Suprapubic skin (tissue), 4 donors: ENCODE measurements around the gene SUPT4H1. TPM values are rescaled to one million over a fixed set of nuclear protein-coding genes. Genes with fewer than 3 reads are reported as not detected.

Experiments
- DNase-seq, 2 donors: peaks; one replicate each; pipeline ENCODE4 v3.0.0-alpha.2; 2019; ENCODE audit warnings: low spot score in 2 of 2
- H3K27ac ChIP-seq: fragments of 200-600 bp; sonication (generic); one replicate; pipeline ENCODE4 v1.5.1; 2019
- H3K27me3 ChIP-seq: fragments of 200-600 bp; sonication (generic); one replicate; pipeline ENCODE4 v1.5.1; 2019
- H3K36me3 ChIP-seq: fragments of 200-600 bp; sonication (generic); one replicate; pipeline ENCODE4 v1.5.1; 2019
- H3K4me1 ChIP-seq: fragments of 200-600 bp; sonication (generic); one replicate; pipeline ENCODE4 v1.5.1; 2019
- H3K4me3 ChIP-seq: fragments of 200-600 bp; sonication (generic); one replicate; pipeline ENCODE4 v1.5.1; 2019; ENCODE audit warnings: mild to moderate bottlenecking
- H3K9me3 ChIP-seq: fragments of 200-600 bp; sonication (generic); one replicate; pipeline ENCODE4 v1.5.1; 2019
- CTCF ChIP-seq, 2 donors: fragments of 200-600 bp in 1 of 2; fragments of 450-650 bp in 1 of 2; sonication (generic) in 1 of 2; IDR thresholded peaks; one replicate each; pipeline ENCODE4 v1.5.1; 2016 to 2019; ENCODE audit warnings: antibody characterized with exemption in 2 of 2, mild to moderate bottlenecking in 1 of 2, moderate library complexity in 1 of 2
- EP300 ChIP-seq: sonication (generic); formaldehyde crosslinking; IDR thresholded peaks from one replicate; pipeline ENCODE4 v1.6.1; 2017; ENCODE audit warnings: antibody characterized with exemption
- POLR2A ChIP-seq, 2 donors: fragments of 450-650 bp; IDR thresholded peaks; one replicate each; pipeline ENCODE4 v1.6.1; 2017; ENCODE audit warnings: antibody characterized with exemption in 2 of 2, mild to moderate bottlenecking in 2 of 2, moderate library complexity in 2 of 2
- POLR2AphosphoS5 ChIP-seq, 3 donors: sonication (generic); formaldehyde crosslinking; IDR thresholded peaks; one replicate each; pipeline ENCODE4 v1.6.1; 2017; ENCODE audit warnings: antibody characterized with exemption in 3 of 3
- WGBS: methylation state at CpG from one replicate; pipeline ENCODE4 v1.1.5; 2018; 5-methylcytosine and 5-hydroxymethylcytosine counted together
- total RNA-seq, 4 donors: library from RNA; depleted of rRNA; stranded (reverse); fragments of >200 nt; gene quantifications; one replicate each; pipeline ENCODE4 v1.1.0, GENCODE V29; 2016

SUPT4H1 gene
- total RNA-seq, 4 donors from 2014 or later = 33.8 to 48.3 (median 40.3) TPM

- WGBS = 75% methylated on average over 11 of the region's 19 CpGs
- Histone ChIP-seq H3K27ac (no peak overlapping the region), H3K27me3 (peaks cover 11% of the 10 kb centered on the region), H3K4me3 (no peak overlapping the region), H3K4me1 (peaks cover 19% of the 10 kb centered on the region), H3K9me3 (no peaks in the 10 kb centered on the region), H3K36me3 (no peaks in the 10 kb centered on the region)
- no peak for TF ChIP-seq CTCF (IDR thresholded peaks at IDR 0.05)
- TF ChIP-seq POLR2AphosphoS5 (IDR thresholded peaks at IDR 0.05) = no peak
- no peak for TF ChIP-seq EP300
- no peak for TF ChIP-seq POLR2A (IDR thresholded peaks at IDR 0.05)
- DNase-seq = no peak
Measured at GRCh38 chr17:58327363-58328194, 24.4 kb downstream of the SUPT4H1 start.

DNA sequence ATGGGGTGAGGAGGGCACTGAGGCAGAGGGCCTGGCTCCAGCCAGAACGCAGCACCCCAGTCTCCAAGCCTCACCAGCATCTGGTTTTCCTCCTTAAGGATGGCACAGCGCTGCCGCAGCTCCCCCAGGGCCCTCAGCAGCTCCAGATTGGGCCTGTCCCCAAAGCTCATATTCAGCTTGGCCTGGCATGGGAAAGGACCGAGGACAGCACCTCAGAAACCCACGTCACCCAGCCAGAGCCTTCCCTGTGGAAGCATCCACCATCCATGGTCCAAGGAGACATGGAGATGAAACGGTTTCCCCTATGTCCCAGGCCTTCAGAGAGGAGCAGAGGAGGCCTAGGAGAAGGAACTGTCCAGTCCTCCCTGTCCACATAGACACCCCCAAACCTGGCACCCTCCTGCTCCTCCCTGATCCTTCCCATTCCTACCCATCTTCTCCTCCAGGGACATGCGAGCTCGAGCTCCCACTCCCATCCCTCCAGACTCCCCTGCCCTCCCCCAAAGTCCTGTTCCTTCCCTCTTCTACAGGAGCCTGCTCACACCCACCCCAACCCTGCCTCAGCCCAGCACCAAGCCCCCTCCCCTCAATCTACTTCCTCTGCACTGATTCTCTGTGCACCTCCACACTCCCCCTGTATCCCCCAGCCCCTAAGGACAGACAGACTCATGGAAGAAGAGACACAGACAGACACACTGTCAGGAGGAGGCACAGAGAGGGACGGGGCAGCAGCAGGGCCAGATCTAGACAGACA lies 25.2 kb downstream of the SUPT4H1 start:
- Histone ChIP-seq H3K36me3 (no peaks in the 10 kb centered on the region), H3K4me3 (no peak overlapping the region), H3K27me3 (peaks cover 11% of the 10 kb centered on the region), H3K9me3 (no peaks in the 10 kb centered on the region), H3K4me1 (peaks cover 19% of the 10 kb centered on the region), H3K27ac (no peak overlapping the region)
- 87% methylated on average over 5 of the region's 9 CpGs for WGBS
- TF ChIP-seq POLR2AphosphoS5 (IDR thresholded peaks at IDR 0.05) (no peak), EP300 (no peak), CTCF (IDR thresholded peaks at IDR 0.05) (no peak), POLR2A (IDR thresholded peaks at IDR 0.05) (no peak)
- DNase-seq = no peak

- Histone ChIP-seq H3K4me1 (peaks cover 19% of the 10 kb centered on the region), H3K27me3 (peaks cover 11% of the 10 kb centered on the region), H3K36me3 (no peaks in the 10 kb centered on the region), H3K4me3 (no peak overlapping the region), H3K27ac (no peak overlapping the region), H3K9me3 (no peaks in the 10 kb centered on the region)
- WGBS = 80% methylated on average over 11 of the region's 11 CpGs
- no peak for TF ChIP-seq POLR2A (IDR thresholded peaks at IDR 0.05)
- TF ChIP-seq POLR2AphosphoS5 (IDR thresholded peaks at IDR 0.05) = no peak
- no peak for TF ChIP-seq CTCF (IDR thresholded peaks at IDR 0.05)
- no peak for DNase-seq
Measured at GRCh38 chr17:58325976-58326468, 26.0 kb downstream of the SUPT4H1 start.

DNA sequence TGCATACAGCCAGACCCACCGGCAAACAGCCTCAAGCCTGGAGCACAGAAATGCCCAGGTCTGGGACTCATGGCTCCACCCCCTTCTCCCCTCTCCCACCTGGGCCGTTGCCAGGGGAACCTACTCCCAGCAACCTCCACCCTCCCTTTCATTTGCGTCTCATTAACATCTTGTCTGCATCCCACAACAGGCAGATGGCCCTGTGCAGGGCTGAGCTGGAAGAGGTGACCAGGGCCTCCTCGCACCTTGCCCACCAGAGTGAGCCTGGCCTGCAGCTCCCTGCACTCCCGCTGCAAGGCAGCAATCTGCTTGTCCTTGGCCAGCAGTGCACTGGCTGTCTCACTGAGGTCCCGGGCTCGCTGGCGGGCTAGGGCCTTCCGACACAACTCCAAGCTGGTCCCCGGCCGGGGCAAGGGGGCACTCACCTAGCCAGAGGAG lies 26.7 kb downstream of the SUPT4H1 start:
- 60% methylated on average over 4 of the region's 11 CpGs for WGBS
- peak overlapping the region; percentile 78 for H3K4me3 ChIP-seq

More for the DNA sequence above, 26.7 kb downstream of the SUPT4H1 start:
- peaks cover 11% of the 10 kb centered on the region for H3K27me3 ChIP-seq
- no peak for DNase-seq
- TF ChIP-seq POLR2A (IDR thresholded peaks at IDR 0.05) = no peak
- no peak for TF ChIP-seq POLR2AphosphoS5 (IDR thresholded peaks at IDR 0.05)
- no peak for TF ChIP-seq CTCF (IDR thresholded peaks at IDR 0.05)
- TF ChIP-seq EP300 = no peak
- peaks cover 19% of the 10 kb centered on the region for H3K4me1 ChIP-seq
- no peak overlapping the region for H3K27ac ChIP-seq
- H3K9me3 ChIP-seq = no peaks in the 10 kb centered on the region
- H3K36me3 ChIP-seq = no peaks in the 10 kb centered on the region
